ENCODE data around the gene RBM20. TPM values are rescaled to one million over a fixed set of nuclear protein-coding genes. Genes with fewer than 3 reads are reported as not detected.

RBM20 gene
- total RNA-seq, 2 donors from 2014 or later, result 51.7 to 59.9 TPM

GRCh38 chr10:110696436-110696835 lies 52.3 kb downstream of the RBM20 start:
- Histone ChIP-seq H3K27me3 (no peaks in the 10 kb centered on the region), H3K27ac (peak overlapping the region; percentile 80 to 86), H3K4me1 (peaks cover 0 to 38% of the 10 kb centered on the region in 2 donors), H3K36me3 (no peaks in the 10 kb centered on the region), H3K9me3 (peaks cover 0 to 15% of the 10 kb centered on the region in 2 donors), H3K4me3 (no peak overlapping the region)
- TF ChIP-seq CTCF (IDR thresholded peaks at IDR 0.05), result no peak
- no peak for DNase-seq (ENCODE audit: low spot score)

GRCh38 chr10:110698340-110698739 lies 54.2 kb downstream of the RBM20 start:
- no peaks in the 10 kb centered on the region for H3K9me3 ChIP-seq
- H3K27ac ChIP-seq, result peak overlapping the region; percentile 80 to 86
- H3K4me3 ChIP-seq, result no peak overlapping the region
- H3K36me3 ChIP-seq, result no peaks in the 10 kb centered on the region
- peaks cover 0 to 49% of the 10 kb centered on the region in 2 donors for H3K4me1 ChIP-seq
- no peak for TF ChIP-seq CTCF (IDR thresholded peaks at IDR 0.05)
- no peak for DNase-seq (ENCODE audit: low spot score)
- no peaks in the 10 kb centered on the region for H3K27me3 ChIP-seq

- H3K4me3 ChIP-seq, result no peak overlapping the region
- TF ChIP-seq CTCF (IDR thresholded peaks at IDR 0.05), result no peak
- H3K4me1 ChIP-seq, result peaks cover 0 to 49% of the 10 kb centered on the region in 2 donors
- no peaks in the 10 kb centered on the region for H3K36me3 ChIP-seq
- H3K9me3 ChIP-seq, result no peaks in the 10 kb centered on the region
- H3K27ac ChIP-seq, result peak overlapping the region; percentile 80 to 86
- no peak for DNase-seq (ENCODE audit: low spot score)
- H3K27me3 ChIP-seq, result no peaks in the 10 kb centered on the region
These were observed 54.7 kb downstream of the RBM20 start for GRCh38 chr10:110698782-110699201.

- Histone ChIP-seq H3K27me3 (no peaks in the 10 kb centered on the region), H3K9me3 (no peaks in the 10 kb centered on the region), H3K4me1 (peaks cover 0 to 49% of the 10 kb centered on the region in 2 donors), H3K36me3 (no peaks in the 10 kb centered on the region), H3K27ac (peak overlapping the region; percentile 80 to 86), H3K4me3 (no peak overlapping the region)
- no peak for DNase-seq (ENCODE audit: low spot score)
- TF ChIP-seq CTCF (IDR thresholded peaks at IDR 0.05), result no peak
These were observed 55.8 kb downstream of the RBM20 start for GRCh38 chr10:110699859-110700468.

- H3K4me3 ChIP-seq, result no peak overlapping the region
- no peak for DNase-seq (ENCODE audit: low spot score)
- peak overlapping the region; percentile 80 to 86 for H3K27ac ChIP-seq
- H3K36me3 ChIP-seq, result no peaks in the 10 kb centered on the region
- peaks cover 0 to 46% of the 10 kb centered on the region in 2 donors for H3K4me1 ChIP-seq
- TF ChIP-seq CTCF (IDR thresholded peaks at IDR 0.05), result no peak
- no peaks in the 10 kb centered on the region for H3K27me3 ChIP-seq
- H3K9me3 ChIP-seq, result no peaks in the 10 kb centered on the region
These were observed 56.9 kb downstream of the RBM20 start for GRCh38 chr10:110700947-110701616.
